Measurements from ENCODE around the gene CLDN1.

The CLDN1 gene

GRCh38 chr3:190318666-190319065 lies 3.6 kb downstream of the CLDN1 start:
- in situ Hi-C loops (cut with MboI; ENCODE audit: low sequenced_read_pairs, unreplicated experiment) = no loop called here

GRCh38 chr3:190314741-190315140 lies 7.5 kb downstream of the CLDN1 start:
- in situ Hi-C loops (cut with MboI; ENCODE audit: low sequenced_read_pairs, unreplicated experiment) = no loop called here
- no peak for TF ChIP-seq CTCF (IDR thresholded peaks at IDR 0.05; ENCODE audit: borderline replicate concordance, control extremely low read depth, extremely low read depth, insufficient read depth, missing control alignments)
- no peak for DNase-seq (ENCODE audit: low spot score)

More at GRCh38 chr3:190318666-190319065, 3.6 kb downstream of the CLDN1 start:
- TF ChIP-seq CTCF (IDR thresholded peaks at IDR 0.05; ENCODE audit: borderline replicate concordance, control extremely low read depth, extremely low read depth, insufficient read depth, missing control alignments) = no peak
- peak; percentile 15 for DNase-seq (ENCODE audit: low spot score)

- in situ Hi-C loops (cut with MboI; ENCODE audit: low sequenced_read_pairs, unreplicated experiment) = no loop called here
- no peak for DNase-seq (ENCODE audit: low spot score)
- TF ChIP-seq CTCF (IDR thresholded peaks at IDR 0.05; ENCODE audit: borderline replicate concordance, control extremely low read depth, extremely low read depth, insufficient read depth, missing control alignments) = no peak
Measured at GRCh38 chr3:190309414-190309813, 12.8 kb downstream of the CLDN1 start.

GRCh38 chr3:190308154-190308553 lies 14.1 kb downstream of the CLDN1 start:
- TF ChIP-seq CTCF (IDR thresholded peaks at IDR 0.05; ENCODE audit: borderline replicate concordance, control extremely low read depth, extremely low read depth, insufficient read depth, missing control alignments) = no peak
- DNase-seq (ENCODE audit: low spot score) = no peak
- in situ Hi-C loops (cut with MboI; ENCODE audit: low sequenced_read_pairs, unreplicated experiment) = no loop called here

GRCh38 chr3:190307164-190307545 lies 15.1 kb downstream of the CLDN1 start:
- no peak for DNase-seq (ENCODE audit: low spot score)
- in situ Hi-C loops (cut with MboI; ENCODE audit: low sequenced_read_pairs, unreplicated experiment) = no loop called here
- no peak for TF ChIP-seq CTCF (IDR thresholded peaks at IDR 0.05; ENCODE audit: borderline replicate concordance, control extremely low read depth, extremely low read depth, insufficient read depth, missing control alignments)

GRCh38 chr3:190306513-190307163 lies 15.6 kb downstream of the CLDN1 start:
- no peak for TF ChIP-seq CTCF (IDR thresholded peaks at IDR 0.05; ENCODE audit: borderline replicate concordance, control extremely low read depth, extremely low read depth, insufficient read depth, missing control alignments)
- DNase-seq (ENCODE audit: low spot score) = no peak
- in situ Hi-C loops (cut with MboI; ENCODE audit: low sequenced_read_pairs, unreplicated experiment) = no loop called here
